Neuronal stem cell (in vitro differentiated cells): Measurements from ENCODE around the gene KNSTRN.
A peak's percentile ranks its signal among the peaks of the same experiment; 100 is the strongest.

Experiments used
- DNase-seq: peaks from one replicate; pipeline ENCODE4 v3.0.0-alpha.2; 2013; ENCODE audit warnings: low spot score
- H2AFZ ChIP-seq: one replicate; pipeline ENCODE4 v1.6.1; 2013; ENCODE audit warnings: mild to moderate bottlenecking, low read length, inconsistent platforms
- H2AK5ac ChIP-seq: 2 replicates; pipeline ENCODE4 v1.6.1; 2013; ENCODE audit warnings: low read depth, mild to moderate bottlenecking, inconsistent platforms, low read length, moderate library complexity, mixed read lengths
- H2BK120ac ChIP-seq: 2 replicates; pipeline ENCODE4 v1.6.1; 2013; ENCODE audit warnings: low read depth, mild to moderate bottlenecking, inconsistent platforms, low read length, moderate library complexity, mixed read lengths
- H2BK12ac ChIP-seq: one replicate; pipeline ENCODE4 v1.6.1; 2013; ENCODE audit warnings: low read length, inconsistent platforms
- H2BK15ac ChIP-seq: 2 replicates; pipeline ENCODE4 v1.6.1; 2013; ENCODE audit warnings: mild to moderate bottlenecking, low read length, inconsistent platforms, mixed read lengths
- H2BK5ac ChIP-seq: one replicate; pipeline ENCODE4 v1.6.1; 2013; ENCODE audit warnings: inconsistent platforms, mild to moderate bottlenecking, low read length, moderate library complexity
- H3K14ac ChIP-seq: one replicate; pipeline ENCODE4 v1.6.1; 2013; ENCODE audit warnings: low read length, inconsistent platforms
- H3K18ac ChIP-seq: 2 replicates; pipeline ENCODE4 v1.6.1; 2013; ENCODE audit warnings: low read length, inconsistent platforms
- H3K23ac ChIP-seq: 2 replicates; pipeline ENCODE4 v1.6.1; 2013; ENCODE audit warnings: low read depth, mild to moderate bottlenecking, mixed read lengths, low read length, inconsistent platforms; ENCODE audit not compliant: poor library complexity
- H3K27ac ChIP-seq: replicated peaks from 3 replicates; pipeline ENCODE4 v1.5.1; 2013; ENCODE audit warnings: low read length, inconsistent platforms
- H3K27me3 ChIP-seq, 3 experiments: 2 replicates each; pipeline ENCODE4 v1.6.1; 2013; ENCODE audit warnings: low read length in 3 of 3, mild to moderate bottlenecking in 2 of 3, inconsistent platforms in 1 of 3, low read depth in 1 of 3, mixed read lengths in 1 of 3, moderate library complexity in 1 of 3; ENCODE audit not compliant: control insufficient read depth in 3 of 3, insufficient read depth in 3 of 3
- H3K36me3 ChIP-seq, 2 donors: replicated peaks in 1 of 2; 2 replicates each; pipeline ENCODE4 v1.6.1; 2013; ENCODE audit warnings: low read length in 2 of 2; ENCODE audit not compliant: control insufficient read depth in 2 of 2, insufficient read depth in 2 of 2
- H3K4ac ChIP-seq: 2 replicates; pipeline ENCODE4 v1.6.1; 2013; ENCODE audit warnings: inconsistent platforms, mild to moderate bottlenecking, low read length, moderate library complexity
- H3K4me1 ChIP-seq, 2 donors: 1 replicate in 1 of 2; 2 replicates in 1 of 2; pipeline ENCODE4 v1.6.1; 2013; ENCODE audit warnings: low read length in 2 of 2, low read depth in 1 of 2; ENCODE audit not compliant: control insufficient read depth in 2 of 2, insufficient read depth in 1 of 2
- H3K4me2 ChIP-seq: one replicate; pipeline ENCODE4 v1.6.1; 2013; ENCODE audit warnings: mild to moderate bottlenecking, low read length, inconsistent platforms; ENCODE audit not compliant: insufficient read depth, poor library complexity, severe bottlenecking
- H3K4me3 ChIP-seq, 2 donors: 2 replicates each; pipeline ENCODE4 v1.5.1; 2013; ENCODE audit warnings: low read length in 2 of 2, mild to moderate bottlenecking in 2 of 2, inconsistent platforms in 1 of 2, moderate library complexity in 1 of 2
- H3K79me1 ChIP-seq: one replicate; pipeline ENCODE4 v1.6.1; 2013; ENCODE audit warnings: low read depth, mild to moderate bottlenecking, inconsistent platforms, low read length, moderate library complexity
- H3K9ac ChIP-seq: one replicate; pipeline ENCODE4 v1.6.1; 2013; ENCODE audit warnings: mild to moderate bottlenecking, low read depth, low read length, inconsistent platforms; ENCODE audit not compliant: poor library complexity
- H3K9me3 ChIP-seq, 2 donors: replicated peaks in 1 of 2; 2 replicates each; pipeline versions ENCODE3 to v1.6.1; 2013; ENCODE audit warnings: low read length in 2 of 2, mild to moderate bottlenecking in 2 of 2, inconsistent platforms in 1 of 2, low read depth in 1 of 2, mixed read lengths in 1 of 2, moderate library complexity in 1 of 2; ENCODE audit not compliant: control insufficient read depth in 2 of 2, insufficient read depth in 1 of 2
- H4K8ac ChIP-seq: one replicate; pipeline ENCODE4 v1.6.1; 2013; ENCODE audit warnings: low read depth, mild to moderate bottlenecking, inconsistent platforms, low read length, moderate library complexity
- H4K91ac ChIP-seq: one replicate; pipeline ENCODE4 v1.6.1; 2013; ENCODE audit warnings: low read length, low read depth, mild to moderate bottlenecking, inconsistent platforms; ENCODE audit not compliant: poor library complexity
- WGBS, 2 donors: extraction: QIAGEN DNeasy Blood & Tissue Kit; methylation state at CpG; one replicate each; pipeline ENCODE4 v1.1.7; 2013; ENCODE audit warnings: missing lambda C conversion rate in 2 of 2, mixed read lengths in 1 of 2; ENCODE audit not compliant: insufficient read length in 2 of 2, insufficient replicate concordance in 1 of 2; ENCODE audit errors: extremely low coverage in 2 of 2; 5-methylcytosine and 5-hydroxymethylcytosine counted together

The KNSTRN gene

DNA sequence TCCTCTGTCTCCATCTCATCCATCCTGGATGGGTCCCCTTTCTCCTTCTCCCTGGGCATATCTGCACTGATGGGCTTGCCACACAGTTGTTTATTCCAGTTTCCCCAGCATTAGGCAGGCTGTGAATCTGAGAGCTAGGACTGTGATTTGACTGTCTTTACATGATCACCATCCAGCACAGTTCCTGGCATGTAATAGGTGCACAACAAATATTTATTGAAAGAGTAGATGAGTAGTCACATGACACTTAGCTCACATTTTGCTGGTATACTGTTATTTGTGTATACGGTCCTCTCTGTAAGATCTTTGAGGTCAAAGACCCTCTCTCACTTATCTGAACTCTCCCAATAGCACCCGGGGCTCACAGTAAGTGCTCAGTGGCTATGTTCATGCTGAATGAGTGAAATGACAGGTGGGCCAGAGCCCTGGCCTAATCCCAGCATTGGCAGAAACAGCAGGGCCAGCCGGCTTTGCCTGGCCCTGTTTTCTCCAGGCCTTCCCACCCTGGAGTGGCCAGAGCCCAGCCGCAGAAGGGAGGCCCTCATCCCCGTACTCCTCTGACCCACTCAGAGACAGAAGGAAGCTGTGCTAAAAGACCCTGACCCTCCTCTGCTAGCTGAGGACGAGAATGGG is 42.1 kb downstream of the KNSTRN start:
- H3K14ac ChIP-seq = no peak overlapping the region
- H3K9me3 ChIP-seq = no peaks in the 10 kb centered on the region
- H4K91ac ChIP-seq = no peak overlapping the region
- H3K79me1 ChIP-seq = no peaks in the 10 kb centered on the region
- no peak overlapping the region for H2BK120ac ChIP-seq
- peaks cover 0 to 2% of the 10 kb centered on the region in 2 donors for H3K36me3 ChIP-seq
- no peak overlapping the region for H3K9ac ChIP-seq
- WGBS, 2 donors = no CpG with 5 or more reads among the region's 6 CpGs
- peaks cover 0 to 2% (median 0%) of the 10 kb centered on the region in 3 experiments for H3K27me3 ChIP-seq
- no peak overlapping the region for H2AFZ ChIP-seq
- no peak overlapping the region for H3K27ac ChIP-seq
- H2BK15ac ChIP-seq = no peak overlapping the region
- no peak overlapping the region for H2BK5ac ChIP-seq
- DNase-seq = no peak
- no peak overlapping the region for H3K23ac ChIP-seq
- no peak overlapping the region for H3K18ac ChIP-seq
- H3K4ac ChIP-seq = no peak overlapping the region
- H3K4me3 ChIP-seq = peak overlapping the region in 1 of 2 donors; percentile 59
- no peak overlapping the region for H2AK5ac ChIP-seq
- H4K8ac ChIP-seq = no peak overlapping the region
- peaks cover 3 to 4% of the 10 kb centered on the region in 2 donors for H3K4me1 ChIP-seq
- no peak overlapping the region for H3K4me2 ChIP-seq
- H2BK12ac ChIP-seq = no peak overlapping the region

- Histone ChIP-seq H4K8ac (no peak overlapping the region), H2BK12ac (no peak overlapping the region), H2BK15ac (no peak overlapping the region), H3K14ac (no peak overlapping the region), H3K4me2 (no peak overlapping the region), H2BK120ac (no peak overlapping the region), H3K36me3 (peaks cover 0 to 2% of the 10 kb centered on the region in 2 donors), H3K4ac (no peak overlapping the region), H3K9ac (no peak overlapping the region), H3K18ac (no peak overlapping the region), H3K4me1 (peaks cover 4 to 6% of the 10 kb centered on the region in 2 donors), H3K4me3 (no peak overlapping the region), H2BK5ac (no peak overlapping the region), H3K23ac (no peak overlapping the region), H3K27ac (no peak overlapping the region), H3K9me3 (no peaks in the 10 kb centered on the region), H3K79me1 (no peaks in the 10 kb centered on the region), H2AK5ac (no peak overlapping the region), H2AFZ (no peak overlapping the region), H3K27me3 (peaks cover 0 to 2% (median 0%) of the 10 kb centered on the region in 3 experiments), H4K91ac (no peak overlapping the region)
- no peak for DNase-seq
- WGBS, 2 donors = no CpG with 5 or more reads among the region's 5 CpGs
These were observed 43.2 kb downstream of the KNSTRN start for GRCh38 chr15:40425681-40426080.

GRCh38 chr15:40427188-40427587 is 44.7 kb downstream of the KNSTRN start:
- Histone ChIP-seq H3K4me3 (peak overlapping the region in 1 of 2 donors; percentile 30), H2BK15ac (no peak overlapping the region), H2AFZ (no peak overlapping the region), H3K27ac (no peak overlapping the region), H3K4ac (no peak overlapping the region), H2AK5ac (no peak overlapping the region), H3K9ac (no peak overlapping the region), H4K91ac (no peak overlapping the region), H3K23ac (peak overlapping the region; percentile 76), H2BK5ac (no peak overlapping the region), H3K36me3 (peaks cover 0 to 2% of the 10 kb centered on the region in 2 donors), H2BK120ac (no peak overlapping the region), H3K4me1 (peaks cover 0 to 2% of the 10 kb centered on the region in 2 donors), H3K79me1 (no peaks in the 10 kb centered on the region), H2BK12ac (no peak overlapping the region), H3K4me2 (no peak overlapping the region), H4K8ac (no peak overlapping the region), H3K14ac (no peak overlapping the region), H3K18ac (no peak overlapping the region), H3K9me3 (no peaks in the 10 kb centered on the region), H3K27me3 (peaks cover 0 to under 1% (median 0%) of the 10 kb centered on the region in 3 experiments)
- WGBS, 2 donors = no CpG with 5 or more reads among the region's 9 CpGs
- no peak for DNase-seq

DNA sequence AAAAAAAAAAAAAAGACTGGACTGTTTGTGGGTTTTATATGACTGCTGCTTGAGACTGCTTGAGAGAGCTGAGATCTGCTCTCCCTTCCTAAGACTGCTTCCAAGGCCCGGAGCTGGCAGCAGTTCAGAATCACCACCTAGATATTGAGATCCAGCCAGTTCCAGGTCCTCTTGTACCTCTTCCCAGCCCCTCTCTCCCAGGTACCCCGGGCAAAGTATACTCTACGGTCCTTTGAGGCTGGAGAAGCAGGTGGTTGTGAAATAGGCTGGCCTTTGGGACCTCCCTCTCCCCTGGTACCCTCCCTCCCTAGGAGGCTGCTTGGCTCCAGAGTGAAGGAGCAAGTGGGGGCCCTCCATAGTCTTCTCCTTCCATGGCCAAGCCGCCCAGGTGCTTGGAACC is 45.7 kb downstream of the KNSTRN start:
- Histone ChIP-seq H2BK15ac (no peak overlapping the region), H3K14ac (no peak overlapping the region)

More for the DNA sequence above, 45.7 kb downstream of the KNSTRN start:
- Histone ChIP-seq H2AFZ (no peak overlapping the region), H3K27me3 (peaks cover 0 to 2% (median under 1%) of the 10 kb centered on the region in 3 experiments), H4K8ac (no peak overlapping the region), H2BK12ac (no peak overlapping the region), H2BK120ac (no peak overlapping the region), H3K27ac (no peak overlapping the region), H3K9me3 (no peaks in the 10 kb centered on the region), H3K9ac (no peak overlapping the region), H2BK5ac (no peak overlapping the region), H3K23ac (no peak overlapping the region), H2AK5ac (no peak overlapping the region), H3K79me1 (no peaks in the 10 kb centered on the region), H3K18ac (no peak overlapping the region), H3K4me2 (no peak overlapping the region), H3K4me1 (peaks cover 0 to 2% of the 10 kb centered on the region in 2 donors), H3K36me3 (peaks cover 0 to 2% of the 10 kb centered on the region in 2 donors), H3K4me3 (no peak overlapping the region), H3K4ac (no peak overlapping the region), H4K91ac (no peak overlapping the region)
- WGBS, 2 donors = no CpG with 5 or more reads among the region's 4 CpGs
- no peak for DNase-seq
